SH-SY5Y (cell line): ENCODE data around the gene AP1B1.

Experiments used
- GATA2 ChIP-seq: IDR thresholded peaks from 2 replicates; pipeline ENCODE4 v1.6.1; 2011; ENCODE audit warnings: mild to moderate bottlenecking, low read depth, low read length
- GATA3 ChIP-seq: IDR thresholded peaks from 2 replicates; pipeline ENCODE4 v1.6.1; 2011; ENCODE audit warnings: low read depth, mild to moderate bottlenecking, low read length, moderate library complexity

GRCh38 chr22:29277927-29278326 is 110.4 kb downstream of the AP1B1 start:
- TF ChIP-seq GATA2 (no peak), GATA3 (no peak)
